K562 (cell line): Measurements from ENCODE around the gene ZFYVE28. TPM values are rescaled to one million over a fixed set of nuclear protein-coding genes. Genes with fewer than 3 reads are reported as not detected.

ENCODE experiments used
- ARID4B ChIP-seq: sonication (generic); formaldehyde crosslinking; IDR thresholded peaks from 2 replicates; pipeline ENCODE4 v1.8.0; 2022; ENCODE audit warnings: mild to moderate bottlenecking, missing genetic modification reagents
- BCL6 ChIP-seq: fragments of 250-450 bp; sonication (Bioruptor Pico); IDR thresholded peaks from 2 replicates; pipeline ENCODE4 v1.4.0; 2020
- E2F8 ChIP-seq: fragments of 450-650 bp; IDR thresholded peaks from 2 replicates; pipeline ENCODE4 v1.7.1; 2018; ENCODE audit warnings: mild to moderate bottlenecking, low read depth; ENCODE audit not compliant: partially characterized antibody
- GABPA ChIP-seq: fragments of 200-800 bp; sonication (Bioruptor generic); conservative IDR thresholded peaks from 2 replicates; pipeline ENCODE4 v1.6.1; 2016; ENCODE audit warnings: low read depth, missing genetic modification characterization, missing compliant biosample characterization
- HDAC3 ChIP-seq: fragments of 450-650 bp; IDR thresholded peaks from 2 replicates; pipeline ENCODE4 v1.6.1; 2018; ENCODE audit warnings: borderline replicate concordance, mild to moderate bottlenecking, moderate library complexity; ENCODE audit not compliant: partially characterized antibody
- PKNOX1 ChIP-seq: fragments of 450-650 bp; IDR thresholded peaks from 2 replicates; pipeline ENCODE4 v1.6.1; 2016
- POLR3A ChIP-seq: IDR thresholded peaks from 2 replicates; pipeline ENCODE4 v1.6.1; 2011; ENCODE audit warnings: borderline replicate concordance, mild to moderate bottlenecking, moderate library complexity; ENCODE audit not compliant: insufficient read length, insufficient read depth; ENCODE audit errors: extremely low read depth
- TBP ChIP-seq: optimal IDR thresholded peaks from 2 replicates; pipeline ENCODE3; 2011; ENCODE audit warnings: low read depth, low read length, improper control_type of control experiment
- TFAM ChIP-seq: fragments of 250-450 bp; sonication (Bioruptor Pico); conservative IDR thresholded peaks from 2 replicates; pipeline ENCODE4 v1.5.0; 2021; ENCODE audit warnings: mild to moderate bottlenecking, moderate library complexity
- ZNF764 ChIP-seq: fragments of 250-450 bp; sonication (Bioruptor Pico); IDR thresholded peaks from 2 replicates; pipeline ENCODE4 v1.4.0; 2020; ENCODE audit warnings: low read depth, mild to moderate bottlenecking, moderate library complexity
- polyA plus RNA-seq, 8 experiments: library from polyadenylated mRNA; depleted of rRNA in 4 of 8; stranded (reverse) in 5 of 8; unstranded in 3 of 8; fragments of >200 nt; fragmentation: Nextera tagmentation in 2 of 8; fragmentation: Illumina TruSeq in 1 of 8; extraction: Ambion mirVana in 2 of 8; extraction: Trizol in 1 of 8; gene quantifications; 2 replicates each; pipeline versions ENCODE4 v1.2.1 to v1.2.3, GENCODE V29; 2011 to 2014; ENCODE audit warnings: inconsistent platforms in 1 of 8, missing spikeins in 1 of 8
- total RNA-seq, 7 experiments: library from RNA; depleted of rRNA in 6 of 7; stranded (reverse); fragments of >200 nt in 6 of 7; fragmentation: Illumina TruSeq in 2 of 7; extraction: Trizol in 2 of 7; gene quantifications; 2 replicates each; pipeline versions ENCODE4 v1.2.1 to v1.2.3, GENCODE V29; 2011 to 2021; ENCODE audit warnings: low replicate concordance in 1 of 7
- TF ChIP-seq, protein P1 (sequence below): fragments of 200-400 bp; formaldehyde crosslinking; IDR thresholded peaks from 2 replicates; pipeline ENCODE4 v1.6.1; 2017; ENCODE audit warnings: mild to moderate bottlenecking, low read depth, low read length, moderate library complexity
- TF ChIP-seq, protein P2 (sequence below): fragments of 250-450 bp; sonication (Bioruptor Pico); IDR thresholded peaks from 2 replicates; pipeline ENCODE4 v1.8.0; 2022; ENCODE audit warnings: moderate library complexity, mild to moderate bottlenecking, inconsistent platforms
- TF ChIP-seq, protein P3 (sequence below): fragments of 450-650 bp; IDR thresholded peaks from 2 replicates; pipeline ENCODE4 v1.6.1; 2016; ENCODE audit warnings: antibody characterized with exemption

ZFYVE28 gene
- total and polyA plus RNA-seq, 9 of the 15 experiments (the other 6 are each of a cell fraction or from before 2014, with no cell fraction given), result 1.3 to 24.8 (median 8.9) TPM

DNA sequence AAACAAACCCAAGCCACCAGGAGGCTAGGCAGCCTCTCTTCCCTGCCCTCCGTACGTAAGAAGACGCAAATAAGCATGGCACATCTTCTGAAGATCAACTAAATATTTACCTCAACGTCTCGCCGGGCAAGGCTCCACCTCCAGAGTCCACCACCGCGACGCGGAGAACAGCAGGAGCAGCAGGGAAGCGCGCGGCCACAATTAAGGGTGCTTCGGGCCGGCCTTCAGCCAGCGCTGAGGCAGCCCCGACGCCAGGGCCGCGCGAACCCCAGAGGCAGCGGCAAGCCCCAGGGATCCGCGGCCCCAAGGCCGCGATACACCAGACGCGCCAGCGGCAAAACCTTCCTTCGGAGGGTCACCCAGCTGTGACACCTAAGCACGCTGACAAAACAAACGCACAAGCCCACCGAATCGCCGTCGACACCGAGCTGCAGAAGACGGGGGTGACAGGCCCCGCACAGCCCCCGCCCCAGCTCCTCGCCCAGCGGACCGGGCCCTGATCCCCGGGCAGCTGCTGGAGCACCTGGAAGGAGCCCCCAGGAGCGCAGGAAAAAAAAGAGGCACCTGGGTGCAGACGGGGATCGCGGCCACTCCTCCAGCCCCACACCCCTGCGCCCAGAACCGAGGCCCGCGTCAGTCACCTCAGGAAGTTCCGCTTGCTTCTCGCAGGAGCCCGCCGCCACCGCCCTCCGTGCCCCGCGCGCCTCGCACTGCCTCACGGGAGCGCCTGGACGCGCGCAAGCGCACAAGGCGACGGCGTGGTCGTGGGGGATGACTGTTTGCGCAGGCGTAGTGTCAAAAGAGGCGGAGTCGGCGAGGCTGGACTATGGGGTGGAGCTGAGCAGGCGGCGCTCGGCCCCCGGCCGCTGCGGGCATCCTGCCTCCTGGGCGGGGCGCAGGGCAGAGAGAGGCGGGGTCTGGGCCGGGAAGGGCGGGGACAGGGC lies 176.8 kb downstream of the ZFYVE28 start, which contains the start of the genes HAUS3 and POLN (continued):
- TF ChIP-seq PKNOX1, result peak; percentile 91
- peak; percentile 61 for TF ChIP-seq TBP
- TF ChIP-seq, protein P1, sequence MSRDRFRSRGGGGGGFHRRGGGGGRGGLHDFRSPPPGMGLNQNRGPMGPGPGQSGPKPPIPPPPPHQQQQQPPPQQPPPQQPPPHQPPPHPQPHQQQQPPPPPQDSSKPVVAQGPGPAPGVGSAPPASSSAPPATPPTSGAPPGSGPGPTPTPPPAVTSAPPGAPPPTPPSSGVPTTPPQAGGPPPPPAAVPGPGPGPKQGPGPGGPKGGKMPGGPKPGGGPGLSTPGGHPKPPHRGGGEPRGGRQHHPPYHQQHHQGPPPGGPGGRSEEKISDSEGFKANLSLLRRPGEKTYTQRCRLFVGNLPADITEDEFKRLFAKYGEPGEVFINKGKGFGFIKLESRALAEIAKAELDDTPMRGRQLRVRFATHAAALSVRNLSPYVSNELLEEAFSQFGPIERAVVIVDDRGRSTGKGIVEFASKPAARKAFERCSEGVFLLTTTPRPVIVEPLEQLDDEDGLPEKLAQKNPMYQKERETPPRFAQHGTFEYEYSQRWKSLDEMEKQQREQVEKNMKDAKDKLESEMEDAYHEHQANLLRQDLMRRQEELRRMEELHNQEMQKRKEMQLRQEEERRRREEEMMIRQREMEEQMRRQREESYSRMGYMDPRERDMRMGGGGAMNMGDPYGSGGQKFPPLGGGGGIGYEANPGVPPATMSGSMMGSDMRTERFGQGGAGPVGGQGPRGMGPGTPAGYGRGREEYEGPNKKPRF, result no peak
- TF ChIP-seq E2F8, result no peak
- no peak for TF ChIP-seq HDAC3
- TF ChIP-seq GABPA (tag), result peak; percentile 36; the same call in 1 of the 2 replicates
- TF ChIP-seq BCL6, result no peak
- TF ChIP-seq, protein P2, sequence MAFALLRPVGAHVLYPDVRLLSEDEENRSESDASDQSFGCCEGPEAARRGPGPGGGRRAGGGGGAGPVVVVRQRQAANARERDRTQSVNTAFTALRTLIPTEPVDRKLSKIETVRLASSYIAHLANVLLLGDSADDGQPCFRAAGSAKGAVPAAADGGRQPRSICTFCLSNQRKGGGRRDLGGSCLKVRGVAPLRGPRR (CRISPR knock-in tag), result no peak
- TF ChIP-seq ZNF764 (CRISPR knock-in tag), result no peak
- no peak for TF ChIP-seq TFAM (CRISPR knock-in tag)
- no peak for TF ChIP-seq POLR3A
- TF ChIP-seq, protein P3, sequence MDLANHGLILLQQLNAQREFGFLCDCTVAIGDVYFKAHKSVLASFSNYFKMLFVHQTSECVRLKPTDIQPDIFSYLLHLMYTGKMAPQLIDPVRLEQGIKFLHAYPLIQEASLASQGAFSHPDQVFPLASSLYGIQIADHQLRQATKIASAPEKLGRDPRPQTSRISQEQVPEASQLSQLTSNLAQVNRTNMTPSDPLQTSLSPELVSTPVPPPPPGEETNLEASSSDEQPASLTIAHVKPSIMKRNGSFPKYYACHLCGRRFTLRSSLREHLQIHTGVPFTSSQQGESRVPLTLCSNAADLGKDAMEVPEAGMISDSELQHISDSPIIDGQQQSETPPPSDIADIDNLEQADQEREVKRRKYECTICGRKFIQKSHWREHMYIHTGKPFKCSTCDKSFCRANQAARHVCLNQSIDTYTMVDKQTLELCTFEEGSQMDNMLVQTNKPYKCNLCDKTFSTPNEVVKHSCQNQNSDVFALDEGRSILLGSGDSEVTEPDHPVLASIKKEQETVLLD, result peak; percentile 91
- TF ChIP-seq ARID4B (CRISPR knock-in tag), result peak; percentile 72
